GM23338 (cell line): ENCODE measurements around the gene RNF182. TPM values are rescaled to one million over a fixed set of nuclear protein-coding genes. Genes with fewer than 3 reads are reported as not detected.

Experiments
- ATAC-seq: fragments of 200-7000 bp; cut with Tn5 transposase; 3 replicates; pipeline ENCODE4 v1.9.1; 2020
- DNase-seq: peaks from one replicate; pipeline ENCODE4 v3.0.0-alpha.2; 2015; ENCODE audit warnings: low spot score
- H2AFZ ChIP-seq: fragments of 200-600 bp; sonication (generic); 2 replicates; pipeline ENCODE4 v1.8.0; 2016; ENCODE audit warnings: antibody characterized with exemption, mild to moderate bottlenecking, moderate library complexity
- H3F3A ChIP-seq: fragments of 200-600 bp; sonication (generic); replicated peaks from 2 replicates; pipeline ENCODE4 v1.8.0; 2017; ENCODE audit warnings: antibody characterized with exemption, mixed run types, low read depth
- H3K27ac ChIP-seq: fragments of 200-600 bp; sonication (generic); 2 replicates; pipeline ENCODE4 v1.6.1; 2016; ENCODE audit warnings: low read depth
- H3K27me3 ChIP-seq: fragments of 200-600 bp; sonication (generic); 2 replicates; pipeline ENCODE4 v1.8.0; 2016; ENCODE audit warnings: mild to moderate bottlenecking, mixed run types, moderate library complexity; ENCODE audit not compliant: insufficient read depth
- H3K36me3 ChIP-seq: fragments of 200-600 bp; sonication (generic); 2 replicates; pipeline ENCODE4 v1.8.0; 2016; ENCODE audit warnings: mild to moderate bottlenecking; ENCODE audit not compliant: insufficient read depth
- H3K4me1 ChIP-seq: fragments of 200-600 bp; sonication (generic); 2 replicates; pipeline ENCODE4 v1.8.0; 2016; ENCODE audit warnings: mild to moderate bottlenecking, moderate library complexity; ENCODE audit not compliant: insufficient read depth
- H3K4me2 ChIP-seq: fragments of 200-600 bp; sonication (generic); 2 replicates; pipeline ENCODE4 v1.7.1; 2017; ENCODE audit warnings: mixed run types
- H3K4me3 ChIP-seq: fragments of 200-600 bp; sonication (generic); 2 replicates; pipeline ENCODE4 v1.6.1; 2016; ENCODE audit warnings: mixed run types
- H3K79me2 ChIP-seq: fragments of 200-600 bp; sonication (generic); replicated peaks from 2 replicates; pipeline ENCODE4 v1.8.0; 2017; ENCODE audit warnings: mild to moderate bottlenecking; ENCODE audit not compliant: insufficient read depth
- H3K9me2 ChIP-seq: fragments of 200-600 bp; sonication (generic); 2 replicates; pipeline ENCODE4 v1.8.0; 2017; ENCODE audit not compliant: insufficient read depth
- H4K20me1 ChIP-seq: fragments of 200-600 bp; sonication (generic); replicated peaks from 2 replicates; pipeline ENCODE4 v1.8.0; 2017; ENCODE audit warnings: mild to moderate bottlenecking; ENCODE audit not compliant: insufficient read depth
- H3K27ac Mint-ChIP-seq: 2 replicates; pipeline ENCODE4 v1.8.0; 2020; ENCODE audit warnings: inconsistent platforms, mild to moderate bottlenecking, moderate library complexity, mixed read lengths
- H3K27me3 Mint-ChIP-seq: 3 replicates; pipeline ENCODE4 v1.8.0; 2022; ENCODE audit warnings: low read depth, mild to moderate bottlenecking, moderate library complexity, mixed read lengths, inconsistent platforms; ENCODE audit not compliant: insufficient read depth, poor library complexity
- H3K36me3 Mint-ChIP-seq: 3 replicates; pipeline ENCODE4 v1.8.0; 2021; ENCODE audit warnings: low read depth, mild to moderate bottlenecking, inconsistent platforms, moderate library complexity, mixed read lengths
- H3K4me1 Mint-ChIP-seq: 3 replicates; pipeline ENCODE4 v1.8.0; 2020; ENCODE audit warnings: mild to moderate bottlenecking, inconsistent platforms, mixed read lengths
- H3K4me3 Mint-ChIP-seq: 3 replicates; pipeline ENCODE4 v1.8.0; 2021; ENCODE audit warnings: moderate library complexity, mild to moderate bottlenecking, inconsistent platforms, mixed read lengths
- H3K9me3 Mint-ChIP-seq: 3 replicates; pipeline ENCODE4 v1.8.0; 2020; ENCODE audit warnings: moderate library complexity, mild to moderate bottlenecking, inconsistent platforms, mixed read lengths
- CREB1 ChIP-seq: fragments of 250-450 bp; sonication (Bioruptor Pico); IDR thresholded peaks from 2 replicates; pipeline ENCODE4 v1.5.0; 2020; ENCODE audit warnings: low read depth, mild to moderate bottlenecking, moderate library complexity
- EZH2 ChIP-seq: fragments of 200-600 bp; sonication (generic); IDR thresholded peaks from one replicate; pipeline ENCODE4 v1.8.0; 2017; ENCODE audit warnings: antibody characterized with exemption, mild to moderate bottlenecking, low read depth; ENCODE audit not compliant: unreplicated experiment
- EZH2phosphoT487 ChIP-seq: fragments of 200-600 bp; sonication (generic); IDR thresholded peaks from one replicate; pipeline ENCODE4 v1.8.1; 2018; ENCODE audit warnings: antibody characterized with exemption; ENCODE audit not compliant: unreplicated experiment
- JUNB ChIP-seq: IDR thresholded peaks from one replicate; pipeline ENCODE4 v1.6.1; 2016; ENCODE audit warnings: antibody characterized with exemption; ENCODE audit not compliant: unreplicated experiment
- NANOG ChIP-seq: IDR thresholded peaks from 2 replicates; pipeline ENCODE4 v1.6.1; 2016; ENCODE audit warnings: antibody characterized with exemption, borderline replicate concordance
- STAT1 ChIP-seq: IDR thresholded peaks from one replicate; pipeline ENCODE4 v1.6.1; 2016; ENCODE audit warnings: antibody characterized with exemption; ENCODE audit not compliant: unreplicated experiment
- ZNF331 ChIP-seq: fragments of 250-450 bp; sonication (Bioruptor Pico); IDR thresholded peaks from 2 replicates; pipeline ENCODE4 v1.5.0; 2020; ENCODE audit warnings: low read depth, mild to moderate bottlenecking, moderate library complexity
- polyA plus RNA-seq: library from polyadenylated mRNA; unstranded; fragments of >200 nt; fragmentation: Nextera tagmentation; extraction: Ambion mirVana; gene quantifications from 2 replicates; pipeline ENCODE4 v1.2.1, GENCODE V29; 2016
- total RNA-seq: library from RNA; depleted of rRNA; stranded (reverse); fragments of >200 nt; shearing (Covaris generic); gene quantifications from 2 replicates; pipeline ENCODE4 v1.2.3, GENCODE V29; 2014
- TF ChIP-seq, protein P1 (sequence below), 2 experiments: fragments of 200-600 bp in 1 of 2; sonication (generic) in 1 of 2; conservative IDR thresholded peaks; 2 replicates each; pipeline versions ENCODE4 v1.5.1 to v1.6.1; 2016 to 2017; ENCODE audit warnings: antibody characterized with exemption in 2 of 2, low read depth in 2 of 2, mild to moderate bottlenecking in 2 of 2, moderate library complexity in 1 of 2
- TF ChIP-seq, protein P2 (sequence below): fragments of 250-450 bp; sonication (Bioruptor Pico); IDR thresholded peaks from 2 replicates; pipeline ENCODE4 v1.5.0; 2020; ENCODE audit warnings: mild to moderate bottlenecking, moderate library complexity
- TF ChIP-seq, protein P3 (sequence below): IDR thresholded peaks from one replicate; pipeline ENCODE4 v1.6.1; 2018; ENCODE audit warnings: antibody characterized with exemption; ENCODE audit not compliant: unreplicated experiment

RNF182 gene
- total and polyA plus RNA-seq, 2 experiments from 2014 or later = 3.2 to 9.8 TPM

DNA sequence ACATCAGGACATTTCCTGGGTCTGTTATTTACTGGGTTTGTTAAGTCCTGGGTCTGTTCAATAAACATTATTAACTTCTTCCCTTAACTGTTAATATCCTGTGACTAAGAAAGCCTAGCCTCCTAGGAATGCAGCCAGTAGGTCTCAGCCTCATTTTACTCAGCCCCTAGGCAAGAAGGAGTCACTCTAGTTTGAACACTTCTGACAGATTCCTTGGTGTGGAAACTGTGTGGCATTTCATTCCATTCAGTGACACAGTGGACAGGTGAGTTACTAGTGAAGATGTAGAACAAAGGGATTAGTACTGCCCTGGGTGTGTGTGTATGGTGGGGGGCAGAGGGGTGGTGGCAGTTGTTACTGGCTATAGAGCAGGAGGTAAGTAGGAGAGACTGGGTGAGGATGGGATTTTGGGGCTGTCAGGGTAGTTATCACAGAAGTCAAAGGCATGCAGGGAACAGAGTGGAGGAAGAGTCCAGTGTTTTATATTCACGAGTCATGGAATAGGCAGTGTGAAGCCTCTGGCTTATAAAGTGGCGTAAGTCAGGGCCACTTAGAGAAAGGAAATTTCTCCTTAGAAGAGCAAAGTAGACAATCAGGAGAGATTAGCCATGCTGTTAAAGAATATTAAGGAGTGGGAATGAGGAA lies 28.4 kb downstream of the RNF182 start (continued):
- TF ChIP-seq, protein P1, sequence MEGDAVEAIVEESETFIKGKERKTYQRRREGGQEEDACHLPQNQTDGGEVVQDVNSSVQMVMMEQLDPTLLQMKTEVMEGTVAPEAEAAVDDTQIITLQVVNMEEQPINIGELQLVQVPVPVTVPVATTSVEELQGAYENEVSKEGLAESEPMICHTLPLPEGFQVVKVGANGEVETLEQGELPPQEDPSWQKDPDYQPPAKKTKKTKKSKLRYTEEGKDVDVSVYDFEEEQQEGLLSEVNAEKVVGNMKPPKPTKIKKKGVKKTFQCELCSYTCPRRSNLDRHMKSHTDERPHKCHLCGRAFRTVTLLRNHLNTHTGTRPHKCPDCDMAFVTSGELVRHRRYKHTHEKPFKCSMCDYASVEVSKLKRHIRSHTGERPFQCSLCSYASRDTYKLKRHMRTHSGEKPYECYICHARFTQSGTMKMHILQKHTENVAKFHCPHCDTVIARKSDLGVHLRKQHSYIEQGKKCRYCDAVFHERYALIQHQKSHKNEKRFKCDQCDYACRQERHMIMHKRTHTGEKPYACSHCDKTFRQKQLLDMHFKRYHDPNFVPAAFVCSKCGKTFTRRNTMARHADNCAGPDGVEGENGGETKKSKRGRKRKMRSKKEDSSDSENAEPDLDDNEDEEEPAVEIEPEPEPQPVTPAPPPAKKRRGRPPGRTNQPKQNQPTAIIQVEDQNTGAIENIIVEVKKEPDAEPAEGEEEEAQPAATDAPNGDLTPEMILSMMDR (conservative IDR thresholded peaks at IDR 0.05; ENCODE audit: low read depth in 2 of 2) = no peak
- no peak for TF ChIP-seq CREB1 (CRISPR knock-in tag)
- TF ChIP-seq, protein P2, sequence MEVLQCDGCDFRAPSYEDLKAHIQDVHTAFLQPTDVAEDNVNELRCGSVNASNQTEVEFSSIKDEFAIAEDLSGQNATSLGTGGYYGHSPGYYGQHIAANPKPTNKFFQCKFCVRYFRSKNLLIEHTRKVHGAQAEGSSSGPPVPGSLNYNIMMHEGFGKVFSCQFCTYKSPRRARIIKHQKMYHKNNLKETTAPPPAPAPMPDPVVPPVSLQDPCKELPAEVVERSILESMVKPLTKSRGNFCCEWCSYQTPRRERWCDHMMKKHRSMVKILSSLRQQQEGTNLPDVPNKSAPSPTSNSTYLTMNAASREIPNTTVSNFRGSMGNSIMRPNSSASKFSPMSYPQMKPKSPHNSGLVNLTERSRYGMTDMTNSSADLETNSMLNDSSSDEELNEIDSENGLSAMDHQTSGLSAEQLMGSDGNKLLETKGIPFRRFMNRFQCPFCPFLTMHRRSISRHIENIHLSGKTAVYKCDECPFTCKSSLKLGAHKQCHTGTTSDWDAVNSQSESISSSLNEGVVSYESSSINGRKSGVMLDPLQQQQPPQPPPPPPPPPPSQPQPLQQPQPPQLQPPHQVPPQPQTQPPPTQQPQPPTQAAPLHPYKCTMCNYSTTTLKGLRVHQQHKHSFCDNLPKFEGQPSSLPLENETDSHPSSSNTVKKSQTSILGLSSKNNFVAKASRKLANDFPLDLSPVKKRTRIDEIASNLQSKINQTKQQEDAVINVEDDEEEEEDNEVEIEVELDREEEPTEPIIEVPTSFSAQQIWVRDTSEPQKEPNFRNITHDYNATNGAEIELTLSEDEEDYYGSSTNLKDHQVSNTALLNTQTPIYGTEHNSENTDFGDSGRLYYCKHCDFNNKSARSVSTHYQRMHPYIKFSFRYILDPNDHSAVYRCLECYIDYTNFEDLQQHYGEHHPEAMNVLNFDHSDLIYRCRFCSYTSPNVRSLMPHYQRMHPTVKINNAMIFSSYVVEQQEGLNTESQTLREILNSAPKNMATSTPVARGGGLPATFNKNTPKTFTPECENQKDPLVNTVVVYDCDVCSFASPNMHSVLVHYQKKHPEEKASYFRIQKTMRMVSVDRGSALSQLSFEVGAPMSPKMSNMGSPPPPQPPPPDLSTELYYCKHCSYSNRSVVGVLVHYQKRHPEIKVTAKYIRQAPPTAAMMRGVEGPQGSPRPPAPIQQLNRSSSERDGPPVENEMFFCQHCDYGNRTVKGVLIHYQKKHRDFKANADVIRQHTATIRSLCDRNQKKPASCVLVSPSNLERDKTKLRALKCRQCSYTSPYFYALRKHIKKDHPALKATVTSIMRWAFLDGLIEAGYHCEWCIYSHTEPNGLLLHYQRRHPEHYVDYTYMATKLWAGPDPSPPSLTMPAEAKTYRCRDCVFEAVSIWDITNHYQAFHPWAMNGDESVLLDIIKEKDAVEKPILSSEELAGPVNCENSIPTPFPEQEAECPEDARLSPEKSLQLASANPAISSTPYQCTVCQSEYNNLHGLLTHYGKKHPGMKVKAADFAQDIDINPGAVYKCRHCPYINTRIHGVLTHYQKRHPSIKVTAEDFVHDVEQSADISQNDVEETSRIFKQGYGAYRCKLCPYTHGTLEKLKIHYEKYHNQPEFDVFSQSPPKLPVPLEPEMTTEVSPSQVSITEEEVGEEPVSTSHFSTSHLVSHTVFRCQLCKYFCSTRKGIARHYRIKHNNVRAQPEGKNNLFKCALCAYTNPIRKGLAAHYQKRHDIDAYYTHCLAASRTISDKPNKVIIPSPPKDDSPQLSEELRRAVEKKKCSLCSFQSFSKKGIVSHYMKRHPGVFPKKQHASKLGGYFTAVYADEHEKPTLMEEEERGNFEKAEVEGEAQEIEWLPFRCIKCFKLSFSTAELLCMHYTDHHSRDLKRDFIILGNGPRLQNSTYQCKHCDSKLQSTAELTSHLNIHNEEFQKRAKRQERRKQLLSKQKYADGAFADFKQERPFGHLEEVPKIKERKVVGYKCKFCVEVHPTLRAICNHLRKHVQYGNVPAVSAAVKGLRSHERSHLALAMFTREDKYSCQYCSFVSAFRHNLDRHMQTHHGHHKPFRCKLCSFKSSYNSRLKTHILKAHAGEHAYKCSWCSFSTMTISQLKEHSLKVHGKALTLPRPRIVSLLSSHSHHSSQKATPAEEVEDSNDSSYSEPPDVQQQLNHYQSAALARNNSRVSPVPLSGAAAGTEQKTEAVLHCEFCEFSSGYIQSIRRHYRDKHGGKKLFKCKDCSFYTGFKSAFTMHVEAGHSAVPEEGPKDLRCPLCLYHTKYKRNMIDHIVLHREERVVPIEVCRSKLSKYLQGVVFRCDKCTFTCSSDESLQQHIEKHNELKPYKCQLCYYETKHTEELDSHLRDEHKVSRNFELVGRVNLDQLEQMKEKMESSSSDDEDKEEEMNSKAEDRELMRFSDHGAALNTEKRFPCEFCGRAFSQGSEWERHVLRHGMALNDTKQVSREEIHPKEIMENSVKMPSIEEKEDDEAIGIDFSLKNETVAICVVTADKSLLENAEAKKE (CRISPR knock-in tag) = no peak

DNA sequence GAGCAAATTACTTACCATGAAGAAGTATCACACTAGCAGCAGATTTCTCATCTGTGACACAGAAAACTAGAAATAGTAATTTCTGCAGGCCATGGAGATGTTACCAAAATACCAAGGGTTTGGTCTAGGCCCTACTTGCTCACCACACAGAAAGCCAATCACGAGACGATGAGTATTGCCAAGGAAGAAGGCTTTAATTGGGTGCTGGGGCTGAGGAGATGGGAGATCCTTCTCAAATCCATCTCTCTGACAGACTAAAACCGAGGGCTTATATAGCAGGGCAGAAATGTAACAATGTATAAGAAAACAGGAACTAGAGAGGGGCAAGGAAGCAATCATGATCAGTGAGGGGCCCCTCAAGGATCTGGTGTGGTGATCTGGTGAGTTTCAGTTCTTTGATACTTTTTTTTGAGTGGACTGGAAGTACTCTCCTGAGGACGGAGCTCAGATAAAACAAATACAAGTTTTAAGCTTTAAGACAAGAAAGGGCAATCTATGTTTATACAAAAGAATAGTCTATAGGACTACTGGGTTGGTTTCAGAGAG lies 40.9 kb downstream of the RNF182 start:
- Histone ChIP-seq H3K27ac (no peak overlapping the region), H3K36me3 (no peaks in the 10 kb centered on the region), H2AFZ (no peak overlapping the region), H3K4me2 (no peak overlapping the region), H3K27me3 (no peaks in the 10 kb centered on the region), H3K4me3 (no peak overlapping the region), H3K9me2 (no peaks in the 10 kb centered on the region), H4K20me1 (no peaks in the 10 kb centered on the region), H3K4me1 (no peaks in the 10 kb centered on the region), H3F3A (no peaks in the 10 kb centered on the region), H3K79me2 (no peaks in the 10 kb centered on the region)
- no peak overlapping the region for H3K4me3 Mint-ChIP-seq
- no peak for ATAC-seq
- no peaks in the 10 kb centered on the region for H3K27me3 Mint-ChIP-seq
- no peak overlapping the region for H3K27ac Mint-ChIP-seq
- H3K36me3 Mint-ChIP-seq = peaks cover 13% of the 10 kb centered on the region
- no peak for DNase-seq
- peaks cover 25% of the 10 kb centered on the region for H3K9me3 Mint-ChIP-seq
- H3K4me1 Mint-ChIP-seq = no peaks in the 10 kb centered on the region
- TF ChIP-seq JUNB = no peak
- TF ChIP-seq, protein P3, sequence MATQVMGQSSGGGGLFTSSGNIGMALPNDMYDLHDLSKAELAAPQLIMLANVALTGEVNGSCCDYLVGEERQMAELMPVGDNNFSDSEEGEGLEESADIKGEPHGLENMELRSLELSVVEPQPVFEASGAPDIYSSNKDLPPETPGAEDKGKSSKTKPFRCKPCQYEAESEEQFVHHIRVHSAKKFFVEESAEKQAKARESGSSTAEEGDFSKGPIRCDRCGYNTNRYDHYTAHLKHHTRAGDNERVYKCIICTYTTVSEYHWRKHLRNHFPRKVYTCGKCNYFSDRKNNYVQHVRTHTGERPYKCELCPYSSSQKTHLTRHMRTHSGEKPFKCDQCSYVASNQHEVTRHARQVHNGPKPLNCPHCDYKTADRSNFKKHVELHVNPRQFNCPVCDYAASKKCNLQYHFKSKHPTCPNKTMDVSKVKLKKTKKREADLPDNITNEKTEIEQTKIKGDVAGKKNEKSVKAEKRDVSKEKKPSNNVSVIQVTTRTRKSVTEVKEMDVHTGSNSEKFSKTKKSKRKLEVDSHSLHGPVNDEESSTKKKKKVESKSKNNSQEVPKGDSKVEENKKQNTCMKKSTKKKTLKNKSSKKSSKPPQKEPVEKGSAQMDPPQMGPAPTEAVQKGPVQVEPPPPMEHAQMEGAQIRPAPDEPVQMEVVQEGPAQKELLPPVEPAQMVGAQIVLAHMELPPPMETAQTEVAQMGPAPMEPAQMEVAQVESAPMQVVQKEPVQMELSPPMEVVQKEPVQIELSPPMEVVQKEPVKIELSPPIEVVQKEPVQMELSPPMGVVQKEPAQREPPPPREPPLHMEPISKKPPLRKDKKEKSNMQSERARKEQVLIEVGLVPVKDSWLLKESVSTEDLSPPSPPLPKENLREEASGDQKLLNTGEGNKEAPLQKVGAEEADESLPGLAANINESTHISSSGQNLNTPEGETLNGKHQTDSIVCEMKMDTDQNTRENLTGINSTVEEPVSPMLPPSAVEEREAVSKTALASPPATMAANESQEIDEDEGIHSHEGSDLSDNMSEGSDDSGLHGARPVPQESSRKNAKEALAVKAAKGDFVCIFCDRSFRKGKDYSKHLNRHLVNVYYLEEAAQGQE = no peak
- no peak for TF ChIP-seq CREB1 (CRISPR knock-in tag)
- TF ChIP-seq STAT1 = no peak
- TF ChIP-seq, protein P1 (conservative IDR thresholded peaks at IDR 0.05; ENCODE audit: low read depth in 2 of 2) = no peak
- TF ChIP-seq ZNF331 (CRISPR knock-in tag) = no peak
- no peak for TF ChIP-seq EZH2
- no peak for TF ChIP-seq EZH2phosphoT487
- TF ChIP-seq NANOG = no peak
